NCI-H2196 (cell line): ENCODE data around the gene CTBP2.

Experiments
- DNase-seq: peaks from one replicate; lab custom pipeline; 2025; ENCODE audit not compliant: unreplicated experiment; lab: John Stamatoyannopoulos, UW

The CTBP2 gene

DNA sequence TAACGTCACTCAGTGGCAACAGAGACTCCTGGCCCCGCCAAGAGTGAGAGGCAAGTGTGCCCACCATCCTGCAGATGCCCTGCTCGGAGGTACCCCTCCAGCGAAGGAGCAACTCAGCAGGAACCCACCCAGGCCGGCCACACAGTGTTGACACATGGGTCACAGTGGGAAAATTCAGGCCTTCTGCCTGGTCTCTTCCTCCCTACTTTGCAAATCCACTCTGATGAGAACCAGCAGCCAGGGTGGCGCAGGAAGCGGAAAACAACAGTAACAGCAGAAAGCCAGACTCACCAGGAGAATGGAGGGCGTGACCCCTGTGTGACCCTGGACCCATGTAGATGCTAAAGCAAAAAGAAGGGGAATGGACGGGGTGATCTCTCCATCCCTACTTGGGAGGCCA, 53.8 kb downstream of the CTBP2 start:
- DNase-seq: no peak

GRCh38 chr10:125105706-125106255, 54.6 kb downstream of the CTBP2 start:
- DNase-seq: no peak

DNA sequence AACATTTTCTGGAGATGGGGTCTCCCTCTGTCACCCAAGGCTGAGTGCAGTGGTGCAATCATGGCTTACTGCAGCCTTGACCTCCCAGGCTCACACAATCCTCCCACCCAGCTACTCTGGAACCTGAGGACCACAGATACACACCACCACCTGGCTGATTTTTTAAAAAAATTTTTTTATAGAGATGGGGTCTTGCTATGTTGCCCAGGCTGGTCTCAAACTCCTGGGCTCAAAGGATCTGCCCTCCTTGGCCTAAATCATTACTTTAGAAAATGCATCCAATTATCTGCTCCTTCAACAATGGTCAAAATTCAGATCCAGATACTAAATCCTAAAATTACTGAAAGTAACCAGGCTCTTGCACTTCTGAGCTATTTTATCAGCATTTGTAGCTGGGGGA, 55.2 kb downstream of the CTBP2 start:
- DNase-seq: no peak

DNA sequence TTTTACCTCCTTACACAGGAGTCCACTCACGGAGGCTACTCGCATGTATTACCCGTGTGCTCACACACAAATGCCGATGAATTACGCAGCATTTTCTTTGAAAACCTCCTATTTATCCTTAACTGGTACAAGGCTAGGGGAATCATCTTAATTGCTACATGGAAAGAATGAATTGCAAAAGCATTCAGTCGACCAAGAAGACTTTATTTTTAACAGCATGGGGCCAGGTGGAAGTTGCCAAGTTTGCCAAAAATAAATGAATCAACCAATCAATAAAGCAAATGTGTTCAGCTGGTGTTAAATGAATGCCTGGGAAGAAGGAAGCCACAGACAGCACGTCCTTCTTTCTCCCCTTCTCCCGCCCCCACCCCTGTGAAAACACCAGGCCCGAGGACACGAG, 55.8 kb downstream of the CTBP2 start:
- DNase-seq: no peak

GRCh38 chr10:125103924-125104323, 56.4 kb downstream of the CTBP2 start:
- no peak for DNase-seq

- no peak for DNase-seq
Measured at GRCh38 chr10:125103466-125103865, 56.9 kb downstream of the CTBP2 start.

- no peak for DNase-seq
Measured at GRCh38 chr10:125102821-125103220, 57.5 kb downstream of the CTBP2 start.

- DNase-seq: no peak
Measured at GRCh38 chr10:125102246-125102645, 58.1 kb downstream of the CTBP2 start.

DNA sequence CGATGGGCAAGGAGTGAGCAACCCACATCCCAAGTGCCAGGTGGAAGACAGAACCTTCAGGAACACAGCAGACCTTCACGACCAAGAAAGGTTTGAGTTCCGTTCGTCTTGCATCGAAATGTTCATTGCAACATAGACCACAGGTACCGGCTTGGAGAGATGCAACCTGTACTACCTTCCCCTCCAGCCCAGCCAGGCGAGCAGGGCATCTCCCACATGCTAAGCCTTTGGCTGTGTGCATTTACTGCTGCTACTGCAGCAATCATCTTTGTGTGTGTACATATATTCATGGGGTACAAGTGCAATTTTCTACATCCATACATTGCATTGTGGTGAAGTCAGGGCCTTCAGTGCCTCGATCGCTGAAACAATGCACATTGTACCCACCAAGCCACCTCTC, 58.8 kb downstream of the CTBP2 start:
- no peak for DNase-seq

DNA sequence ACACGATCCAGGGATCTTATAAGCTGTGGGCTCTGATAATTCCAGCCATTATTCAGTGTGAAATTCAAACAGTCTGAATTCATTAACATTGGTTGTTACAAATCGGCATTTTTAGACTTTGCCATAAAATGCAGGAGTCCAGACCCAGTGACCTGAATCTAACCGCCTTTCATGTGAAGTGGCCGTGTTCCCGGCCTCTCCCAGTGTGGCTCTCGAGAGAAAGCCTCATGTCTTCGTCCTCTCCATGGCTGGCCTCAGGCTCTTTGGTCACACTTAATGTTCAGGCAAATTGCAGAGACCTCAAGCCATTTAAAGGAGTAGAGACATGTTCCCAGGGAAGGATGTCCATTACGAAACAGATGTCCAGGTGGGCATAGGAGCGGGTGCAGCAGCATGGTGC, 59.3 kb downstream of the CTBP2 start:
- DNase-seq: no peak

DNA sequence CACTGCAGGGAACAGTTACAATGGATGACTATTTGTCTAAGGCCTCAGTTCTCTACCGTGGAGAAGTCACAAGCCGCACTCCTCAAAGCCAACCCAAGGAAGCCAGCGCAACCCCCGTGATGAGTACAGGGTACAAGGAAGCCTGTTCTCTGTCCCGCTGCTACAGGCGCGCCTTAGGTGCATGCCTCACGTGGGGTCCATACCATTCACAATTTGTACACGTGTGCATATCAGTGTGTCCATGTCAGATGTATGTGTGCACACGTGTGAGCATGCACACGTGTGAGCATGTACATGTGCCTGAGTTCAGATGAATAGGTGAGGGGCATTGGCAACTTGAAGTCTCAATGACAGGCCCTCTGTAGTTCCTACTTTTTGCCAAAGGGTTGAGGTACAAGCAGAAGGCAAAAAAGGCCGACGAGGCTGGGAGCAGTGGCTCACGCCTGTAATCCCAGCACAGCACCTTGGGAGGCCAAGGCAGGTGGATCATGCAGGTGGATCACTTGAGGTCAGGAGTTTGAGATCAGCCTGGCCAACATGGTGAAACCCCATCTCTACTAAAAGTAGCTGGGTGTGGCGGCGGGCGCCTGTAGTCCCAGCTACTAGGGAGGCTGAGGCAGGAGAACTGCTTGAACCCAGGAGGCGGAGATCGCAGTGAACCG, 62.8 kb downstream of the CTBP2 start:
- no peak for DNase-seq

- no peak for DNase-seq
Measured at GRCh38 chr10:125096975-125097374, 63.4 kb downstream of the CTBP2 start.

GRCh38 chr10:125096371-125096770, 64.0 kb downstream of the CTBP2 start:
- no peak for DNase-seq

GRCh38 chr10:125095776-125096175, 64.6 kb downstream of the CTBP2 start:
- no peak for DNase-seq

- no peak for DNase-seq
Measured at GRCh38 chr10:125095228-125095627, 65.1 kb downstream of the CTBP2 start.

GRCh38 chr10:125094806-125095205, 65.6 kb downstream of the CTBP2 start:
- DNase-seq: no peak

GRCh38 chr10:125093974-125094705, 66.2 kb downstream of the CTBP2 start:
- DNase-seq: no peak

DNA sequence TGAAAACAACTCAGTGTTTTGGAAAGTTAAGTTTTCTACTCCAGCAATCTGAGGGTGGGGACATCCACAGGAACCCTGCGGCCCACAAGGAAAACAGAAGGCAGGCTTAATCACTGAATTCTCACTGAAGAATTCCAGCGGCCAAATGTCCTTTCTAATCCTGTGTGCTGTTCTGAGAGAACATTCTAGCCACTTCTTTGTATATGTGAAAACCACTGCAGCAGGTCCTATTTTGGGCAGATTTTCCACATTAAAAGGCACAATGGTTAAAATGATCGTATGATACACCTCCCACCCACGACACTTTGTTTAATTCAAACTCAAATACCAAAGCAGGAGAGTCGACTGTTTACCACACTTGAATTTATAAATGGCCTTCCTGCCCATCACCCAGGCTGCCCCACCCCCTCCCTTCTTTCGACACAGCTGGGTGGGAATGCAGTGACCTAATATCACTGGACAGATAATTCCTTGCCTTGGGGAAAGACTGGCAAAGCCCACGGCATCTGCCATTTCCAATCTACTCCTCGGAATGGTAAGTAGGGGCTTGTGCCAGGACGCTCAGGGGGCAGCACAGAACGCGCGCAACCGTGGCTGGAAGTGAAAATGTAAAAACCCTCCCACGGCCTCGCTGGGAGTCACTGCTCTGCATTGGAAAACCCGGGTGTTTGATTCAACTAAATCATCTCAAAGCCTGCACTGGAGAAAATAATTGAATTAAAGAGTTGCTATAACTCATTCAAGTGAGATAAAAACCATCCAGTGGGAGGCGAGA, 67.0 kb downstream of the CTBP2 start:
- no peak for DNase-seq

DNA sequence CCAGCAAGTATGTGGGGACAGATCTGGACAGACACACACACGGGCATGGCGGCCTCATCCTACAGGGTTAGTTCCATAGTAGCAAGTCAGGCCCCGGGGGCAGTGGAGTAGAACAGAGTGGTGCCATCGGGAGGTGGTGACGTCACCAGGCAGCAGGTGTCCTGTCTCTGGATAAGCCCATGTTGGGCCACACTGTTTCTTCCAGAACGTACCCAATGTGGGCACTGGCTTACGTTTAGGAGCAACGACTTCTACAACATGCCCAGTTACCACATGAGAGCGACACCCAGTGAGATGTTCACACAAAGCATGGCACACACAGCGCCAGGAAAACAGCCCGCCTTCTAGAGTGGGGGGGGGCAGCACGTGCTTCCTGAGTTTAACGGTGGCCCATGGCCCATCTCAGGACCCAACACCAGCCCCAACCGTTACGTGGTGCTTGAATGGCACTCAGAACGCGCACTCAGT, 67.8 kb downstream of the CTBP2 start:
- DNase-seq: no peak

DNA sequence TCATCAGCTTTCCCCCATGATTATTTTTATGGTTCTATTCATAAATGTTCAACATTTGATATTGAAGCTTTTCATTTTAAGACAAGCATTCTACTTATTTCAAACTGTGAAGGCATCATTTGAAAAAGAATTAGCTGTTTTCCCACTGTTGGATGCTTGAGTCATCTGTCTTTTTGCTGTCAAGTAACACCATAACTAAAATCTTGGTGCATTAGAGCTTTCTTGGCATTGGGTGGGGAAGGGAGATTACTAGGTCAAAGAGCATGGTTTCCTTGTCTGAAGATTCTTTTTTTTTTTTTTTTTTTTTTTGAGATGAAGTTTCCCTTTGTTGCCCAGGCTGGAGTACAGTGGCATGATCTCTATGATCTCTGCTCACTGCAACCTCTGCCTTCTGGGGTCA, 68.5 kb downstream of the CTBP2 start:
- no peak for DNase-seq

GRCh38 chr10:125089469-125089868, 70.9 kb downstream of the CTBP2 start:
- DNase-seq: no peak

DNA sequence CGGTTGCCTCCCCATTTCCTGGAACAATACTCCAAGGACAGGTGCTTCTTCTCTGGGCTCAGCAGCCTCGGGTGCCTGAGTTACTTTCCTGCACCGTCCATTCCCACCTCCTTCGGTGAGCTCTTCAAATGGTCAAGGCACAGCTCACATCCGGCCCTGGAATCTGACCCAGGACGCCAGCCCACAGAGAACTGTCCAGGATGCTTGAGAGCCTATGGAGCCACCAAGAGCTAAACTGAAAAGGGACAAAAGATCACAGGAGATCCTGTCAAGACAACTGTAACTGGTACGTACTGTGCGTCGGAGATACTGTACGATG, 72.5 kb downstream of the CTBP2 start:
- DNase-seq: no peak
